Measurements from ENCODE around the gene ANKS6. TPM values are rescaled to one million over a fixed set of nuclear protein-coding genes. Genes with fewer than 3 reads are reported as not detected.

Gene ANKS6
- total RNA-seq, 1 donor from 2014 or later, result 23.8 TPM

GRCh38 chr9:98719055-98719454 is 77.3 kb downstream of the ANKS6 start:
- H3K4me3 ChIP-seq (ENCODE audit: low read depth, low read length), result no peak overlapping the region
- TF ChIP-seq, protein P1, sequence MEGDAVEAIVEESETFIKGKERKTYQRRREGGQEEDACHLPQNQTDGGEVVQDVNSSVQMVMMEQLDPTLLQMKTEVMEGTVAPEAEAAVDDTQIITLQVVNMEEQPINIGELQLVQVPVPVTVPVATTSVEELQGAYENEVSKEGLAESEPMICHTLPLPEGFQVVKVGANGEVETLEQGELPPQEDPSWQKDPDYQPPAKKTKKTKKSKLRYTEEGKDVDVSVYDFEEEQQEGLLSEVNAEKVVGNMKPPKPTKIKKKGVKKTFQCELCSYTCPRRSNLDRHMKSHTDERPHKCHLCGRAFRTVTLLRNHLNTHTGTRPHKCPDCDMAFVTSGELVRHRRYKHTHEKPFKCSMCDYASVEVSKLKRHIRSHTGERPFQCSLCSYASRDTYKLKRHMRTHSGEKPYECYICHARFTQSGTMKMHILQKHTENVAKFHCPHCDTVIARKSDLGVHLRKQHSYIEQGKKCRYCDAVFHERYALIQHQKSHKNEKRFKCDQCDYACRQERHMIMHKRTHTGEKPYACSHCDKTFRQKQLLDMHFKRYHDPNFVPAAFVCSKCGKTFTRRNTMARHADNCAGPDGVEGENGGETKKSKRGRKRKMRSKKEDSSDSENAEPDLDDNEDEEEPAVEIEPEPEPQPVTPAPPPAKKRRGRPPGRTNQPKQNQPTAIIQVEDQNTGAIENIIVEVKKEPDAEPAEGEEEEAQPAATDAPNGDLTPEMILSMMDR (conservative IDR thresholded peaks at IDR 0.05; ENCODE audit: low read depth, low read length), result no peak
- no peak for DNase-seq (ENCODE audit: low read depth)

GRCh38 chr9:98714833-98715232 is 81.5 kb downstream of the ANKS6 start:
- DNase-seq (ENCODE audit: low read depth), result no peak
- TF ChIP-seq, protein P1 (conservative IDR thresholded peaks at IDR 0.05; ENCODE audit: low read depth, low read length), result no peak
- H3K4me3 ChIP-seq (ENCODE audit: low read depth, low read length), result no peak overlapping the region

DNA sequence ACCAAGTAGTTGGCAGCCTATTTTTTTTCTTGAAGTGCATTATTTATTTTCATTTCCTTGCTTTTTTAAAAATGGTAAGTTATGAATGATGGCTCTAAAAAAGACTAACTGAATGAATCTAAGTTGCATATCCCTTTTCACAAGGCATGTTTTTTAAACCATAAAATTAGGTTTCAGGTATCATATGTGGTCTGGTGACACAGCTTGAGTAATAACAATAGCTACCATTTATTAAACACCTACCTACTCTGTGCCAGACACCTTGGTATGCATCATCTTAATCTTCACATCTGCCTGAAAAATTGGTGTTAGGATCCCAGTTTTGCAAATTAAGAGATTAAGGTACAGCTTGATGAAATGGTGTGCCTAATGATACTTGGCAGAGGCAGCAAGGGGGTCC is 83.4 kb downstream of the ANKS6 start:
- no peak for DNase-seq (ENCODE audit: low read depth)
- H3K4me3 ChIP-seq (ENCODE audit: low read depth, low read length), result no peak overlapping the region
- TF ChIP-seq, protein P1 (conservative IDR thresholded peaks at IDR 0.05; ENCODE audit: low read depth, low read length), result no peak

GRCh38 chr9:98709968-98710965 is 86.1 kb downstream of the ANKS6 start:
- TF ChIP-seq, protein P1 (conservative IDR thresholded peaks at IDR 0.05; ENCODE audit: low read depth, low read length), result no peak
- no peak overlapping the region for H3K4me3 ChIP-seq (ENCODE audit: low read depth, low read length)
- no peak for DNase-seq (ENCODE audit: low read depth)

DNA sequence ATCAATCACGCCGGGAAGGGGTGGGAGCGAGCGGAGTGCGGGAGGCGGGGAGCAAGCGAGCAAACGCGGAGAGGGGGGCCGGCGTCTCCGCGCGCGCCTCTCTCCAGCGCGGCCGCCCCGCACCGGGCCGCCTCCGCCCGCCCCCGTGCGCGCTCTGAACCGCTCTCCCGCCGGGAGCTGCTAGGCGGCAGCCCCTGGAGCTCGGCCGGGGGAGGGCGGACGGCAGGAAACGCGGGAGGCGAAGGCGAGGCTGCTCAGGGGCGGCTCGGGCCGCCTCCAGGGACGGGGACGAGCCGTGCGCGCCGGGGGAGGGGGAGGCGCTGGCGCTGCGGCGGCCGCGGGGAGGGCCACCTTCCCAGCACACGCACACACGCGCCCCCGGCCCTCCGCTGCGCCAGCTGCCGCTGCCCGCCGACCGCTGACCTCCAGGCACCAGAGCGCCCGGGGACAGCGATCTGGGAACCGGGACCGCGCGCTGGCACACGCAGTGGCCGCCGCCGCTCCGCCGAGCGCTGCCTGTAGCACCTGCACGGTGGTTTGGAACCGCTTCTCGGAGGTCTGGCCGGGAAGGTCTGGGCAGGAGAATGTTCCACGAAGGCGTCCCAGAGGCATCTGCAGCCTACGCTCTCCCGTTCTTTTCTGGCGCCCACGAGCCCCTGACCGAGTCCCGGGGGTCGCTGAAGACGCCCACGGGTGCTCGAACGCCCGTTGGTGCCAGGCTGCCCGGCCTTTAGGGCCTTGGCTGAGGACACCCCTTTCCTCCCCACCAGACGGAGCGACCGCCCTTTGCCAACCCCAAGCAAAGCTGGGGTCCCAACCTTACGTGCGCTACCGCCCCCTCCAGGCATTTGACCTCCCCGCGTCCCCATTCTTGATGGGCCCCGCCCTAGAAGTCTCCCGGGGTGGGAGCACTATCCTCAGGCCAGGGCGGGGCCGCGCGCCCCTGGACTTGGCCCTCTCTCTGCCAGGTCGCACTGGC is 87.1 kb downstream of the ANKS6 start, which contains the start of gene GABBR2:
Gene GABBR2, minus strand, starts transcription at position 3 of the 979 bp plus-strand sequence. CDS start 198 bp downstream, outside the sequence.
- TF ChIP-seq, protein P1 (conservative IDR thresholded peaks at IDR 0.05; ENCODE audit: low read depth, low read length), result no peak
- DNase-seq (ENCODE audit: low read depth), result no peak
- H3K4me3 ChIP-seq (ENCODE audit: low read depth, low read length), result no peak within 1 kb of the TSS

GRCh38 chr9:98708103-98708932 is 88.0 kb downstream of the ANKS6 start:
- DNase-seq (ENCODE audit: low read depth), result no peak
- TF ChIP-seq, protein P1 (conservative IDR thresholded peaks at IDR 0.05; ENCODE audit: low read depth, low read length), result no peak
- no peak overlapping the region for H3K4me3 ChIP-seq (ENCODE audit: low read depth, low read length)
